ENCODE data around the gene ZBED1.

Gene ZBED1

GRCh38 chrX:2499507-2499906 lies 1.3 kb downstream of the ZBED1 start:
- Histone ChIP-seq H3K79me2 (ENCODE audit: insufficient read depth, low read length) (peaks cover 57% of the 10 kb centered on the region), H2AFZ (ENCODE audit: low read length) (no peak overlapping the region), H3K4me3 (ENCODE audit: low read depth, low read length, poor library complexity, severe bottlenecking) (peak overlapping the region; percentile 96), H3F3A (ENCODE audit: insufficient read depth, low read length) (peaks cover 6% of the 10 kb centered on the region; the same call in 1 of the 2 replicates), H3K9ac (ENCODE audit: low read length) (peak overlapping the region; percentile 97), H3K4me2 (ENCODE audit: low read length) (peak overlapping the region; percentile 76), H3K9me2 (ENCODE audit: low read depth, low read length) (no peaks in the 10 kb centered on the region), H3K9me3 (ENCODE audit: low read length) (no peaks in the 10 kb centered on the region), H3K27me3 (ENCODE audit: insufficient read depth, low read length) (no peaks in the 10 kb centered on the region), H4K20me1 (ENCODE audit: insufficient read depth, low read length) (peaks cover 4% of the 10 kb centered on the region; the same call in 1 of the 2 replicates), H3K36me3 (ENCODE audit: insufficient read depth, low read length) (peaks cover 38% of the 10 kb centered on the region), H3K27ac (ENCODE audit: low read depth, low read length, poor library complexity, severe bottlenecking) (peak overlapping the region; percentile 90), H3K4me1 (ENCODE audit: insufficient read depth, low read length, severe bottlenecking) (peaks cover 56% of the 10 kb centered on the region)
- no peak for TF ChIP-seq EZH2 (IDR thresholded peaks at IDR 0.05; ENCODE audit: borderline replicate concordance, low read length)
- TF ChIP-seq, protein P1, sequence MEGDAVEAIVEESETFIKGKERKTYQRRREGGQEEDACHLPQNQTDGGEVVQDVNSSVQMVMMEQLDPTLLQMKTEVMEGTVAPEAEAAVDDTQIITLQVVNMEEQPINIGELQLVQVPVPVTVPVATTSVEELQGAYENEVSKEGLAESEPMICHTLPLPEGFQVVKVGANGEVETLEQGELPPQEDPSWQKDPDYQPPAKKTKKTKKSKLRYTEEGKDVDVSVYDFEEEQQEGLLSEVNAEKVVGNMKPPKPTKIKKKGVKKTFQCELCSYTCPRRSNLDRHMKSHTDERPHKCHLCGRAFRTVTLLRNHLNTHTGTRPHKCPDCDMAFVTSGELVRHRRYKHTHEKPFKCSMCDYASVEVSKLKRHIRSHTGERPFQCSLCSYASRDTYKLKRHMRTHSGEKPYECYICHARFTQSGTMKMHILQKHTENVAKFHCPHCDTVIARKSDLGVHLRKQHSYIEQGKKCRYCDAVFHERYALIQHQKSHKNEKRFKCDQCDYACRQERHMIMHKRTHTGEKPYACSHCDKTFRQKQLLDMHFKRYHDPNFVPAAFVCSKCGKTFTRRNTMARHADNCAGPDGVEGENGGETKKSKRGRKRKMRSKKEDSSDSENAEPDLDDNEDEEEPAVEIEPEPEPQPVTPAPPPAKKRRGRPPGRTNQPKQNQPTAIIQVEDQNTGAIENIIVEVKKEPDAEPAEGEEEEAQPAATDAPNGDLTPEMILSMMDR (IDR thresholded peaks at IDR 0.05; ENCODE audit: low read length): no peak

- Histone ChIP-seq H3K9ac (ENCODE audit: low read length) (peak overlapping the region; percentile 97), H3K27ac (ENCODE audit: low read depth, low read length, poor library complexity, severe bottlenecking) (peak overlapping the region; percentile 90), H3K4me2 (ENCODE audit: low read length) (peak overlapping the region; percentile 76), H3K4me1 (ENCODE audit: insufficient read depth, low read length, severe bottlenecking) (peaks cover 60% of the 10 kb centered on the region), H2AFZ (ENCODE audit: low read length) (no peak overlapping the region), H3K4me3 (ENCODE audit: low read depth, low read length, poor library complexity, severe bottlenecking) (peak overlapping the region; percentile 96), H3F3A (ENCODE audit: insufficient read depth, low read length) (peaks cover 6% of the 10 kb centered on the region; the same call in 1 of the 2 replicates), H3K9me2 (ENCODE audit: low read depth, low read length) (no peaks in the 10 kb centered on the region), H3K9me3 (ENCODE audit: low read length) (no peaks in the 10 kb centered on the region), H3K79me2 (ENCODE audit: insufficient read depth, low read length) (peaks cover 63% of the 10 kb centered on the region), H3K36me3 (ENCODE audit: insufficient read depth, low read length) (peaks cover 38% of the 10 kb centered on the region), H4K20me1 (ENCODE audit: insufficient read depth, low read length) (peaks cover 4% of the 10 kb centered on the region; the same call in 1 of the 2 replicates), H3K27me3 (ENCODE audit: insufficient read depth, low read length) (no peaks in the 10 kb centered on the region)
- TF ChIP-seq, protein P1 (IDR thresholded peaks at IDR 0.05; ENCODE audit: low read length): no peak
- TF ChIP-seq EZH2 (IDR thresholded peaks at IDR 0.05; ENCODE audit: borderline replicate concordance, low read length): no peak
Observed at GRCh38 chrX:2498781-2499302, 1.9 kb downstream of the ZBED1 start.

GRCh38 chrX:2497961-2498780 lies 2.6 kb downstream of the ZBED1 start:
- Histone ChIP-seq H3K4me2 (ENCODE audit: low read length) (peak overlapping the region; percentile 76), H3K79me2 (ENCODE audit: insufficient read depth, low read length) (peaks cover 70% of the 10 kb centered on the region), H3K9me2 (ENCODE audit: low read depth, low read length) (no peaks in the 10 kb centered on the region), H3K9ac (ENCODE audit: low read length) (peak overlapping the region; percentile 97), H3K4me1 (ENCODE audit: insufficient read depth, low read length, severe bottlenecking) (peaks cover 65% of the 10 kb centered on the region), H3K9me3 (ENCODE audit: low read length) (no peaks in the 10 kb centered on the region), H3K27ac (ENCODE audit: low read depth, low read length, poor library complexity, severe bottlenecking) (peak overlapping the region; percentile 90), H3K36me3 (ENCODE audit: insufficient read depth, low read length) (peaks cover 38% of the 10 kb centered on the region), H4K20me1 (ENCODE audit: insufficient read depth, low read length) (peaks cover 4% of the 10 kb centered on the region; the same call in 1 of the 2 replicates), H3F3A (ENCODE audit: insufficient read depth, low read length) (peaks cover 6% of the 10 kb centered on the region; the same call in 1 of the 2 replicates), H2AFZ (ENCODE audit: low read length) (no peak overlapping the region), H3K4me3 (ENCODE audit: low read depth, low read length, poor library complexity, severe bottlenecking) (peak overlapping the region; percentile 96), H3K27me3 (ENCODE audit: insufficient read depth, low read length) (no peaks in the 10 kb centered on the region)
- TF ChIP-seq, protein P1 (IDR thresholded peaks at IDR 0.05; ENCODE audit: low read length): no peak

All from OCI-LY1 (cell line).